Adipocyte (in vitro differentiated cells): ENCODE measurements around the gene PSMD13.
"Not testable (repeated sequence)": the region's sequence is repeated elsewhere in the genome, so short reads cannot be mapped to it uniquely, and the experiment has no call there.

Experiments
- DNase-seq: peaks from one replicate; pipeline ENCODE4 v3.0.0-alpha.2; 2015; ENCODE audit warnings: low read depth
- H3K27me3 ChIP-seq: replicated peaks from 2 replicates; pipeline ENCODE4 v1.7.0; 2013; ENCODE audit warnings: mild to moderate bottlenecking, low read length, moderate library complexity; ENCODE audit not compliant: control insufficient read depth, insufficient read depth
- H3K36me3 ChIP-seq: 2 replicates; pipeline ENCODE4 v1.7.0; 2013; ENCODE audit warnings: low read length, mild to moderate bottlenecking, moderate library complexity; ENCODE audit not compliant: control insufficient read depth, insufficient read depth, severe bottlenecking
- H3K4me1 ChIP-seq: 2 replicates; pipeline ENCODE4 v1.7.0; 2013; ENCODE audit warnings: mild to moderate bottlenecking, low read length, moderate library complexity; ENCODE audit not compliant: control insufficient read depth, insufficient read depth
- H3K4me3 ChIP-seq: 2 replicates; pipeline ENCODE4 v1.7.0; 2013; ENCODE audit warnings: mild to moderate bottlenecking, low read length, moderate library complexity
- H3K9ac ChIP-seq: 2 replicates; pipeline ENCODE4 v1.7.0; 2013; ENCODE audit warnings: mild to moderate bottlenecking, low read length, moderate library complexity
- H3K9me3 ChIP-seq: 2 replicates; pipeline ENCODE4 v1.7.0; 2013; ENCODE audit warnings: mild to moderate bottlenecking, low read length, moderate library complexity; ENCODE audit not compliant: control insufficient read depth

Gene PSMD13

GRCh38 chr11:236774-237767 lies at the start of gene PSMD13:
Gene PSMD13 (plus strand): TSS chr11:236976. CDS start chr11:237050, 74 bp downstream.
- peak; percentile 96 for DNase-seq
- H3K4me3 ChIP-seq, result peak within 1 kb of the TSS; percentile 91
- H3K4me1 ChIP-seq, result peaks cover 15% of the 10 kb centered on the region
- H3K9ac ChIP-seq, result peak within 1 kb of the TSS; percentile 92
- H3K27me3 ChIP-seq, result no peaks in the 10 kb centered on the region
- no peaks in the 10 kb centered on the region for H3K9me3 ChIP-seq
- H3K36me3 ChIP-seq, result peaks cover 20% of the 10 kb centered on the region

DNA sequence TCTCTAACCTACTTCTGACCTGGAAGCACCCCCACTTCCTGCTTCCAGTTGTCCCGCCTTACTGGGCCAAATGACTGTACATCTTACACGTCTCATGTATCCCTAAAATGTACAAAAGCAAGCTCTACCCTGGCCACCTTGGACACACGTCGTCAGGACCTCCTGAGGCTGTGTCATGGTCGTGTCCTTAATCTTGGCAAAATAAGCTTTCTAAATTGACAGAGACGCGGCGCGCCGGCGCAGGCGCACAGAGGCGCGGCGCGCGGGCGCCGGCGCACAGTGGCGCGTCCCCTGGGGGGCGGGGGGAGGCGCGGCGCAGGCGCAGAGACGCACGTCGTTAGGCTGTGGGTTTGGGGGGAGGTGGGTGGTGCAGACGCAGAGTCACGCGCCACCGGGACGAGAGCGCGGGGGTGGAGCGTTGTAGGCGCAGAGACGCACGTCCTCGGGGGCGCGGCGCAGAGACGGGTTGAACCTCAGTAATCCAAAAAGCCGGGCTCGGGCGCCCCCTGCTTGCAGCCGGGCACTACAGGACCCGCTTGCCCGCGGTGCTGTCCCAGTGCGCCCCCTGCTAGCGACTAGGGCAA lies 47.5 kb upstream of the PSMD13 start:
- H3K36me3 ChIP-seq, DNase-seq, H3K9ac ChIP-seq, H3K4me1 ChIP-seq, H3K9me3 ChIP-seq, H3K27me3 ChIP-seq, H3K4me3 ChIP-seq: not testable (repeated sequence)

GRCh38 chr11:189843-190311 lies 46.9 kb upstream of the PSMD13 start:
- H3K4me1 ChIP-seq, DNase-seq, H3K4me3 ChIP-seq, H3K9me3 ChIP-seq, H3K36me3 ChIP-seq, H3K9ac ChIP-seq, H3K27me3 ChIP-seq: not testable (repeated sequence)

- not testable (repeated sequence) for H3K9me3 ChIP-seq, H3K36me3 ChIP-seq, H3K9ac ChIP-seq, H3K4me1 ChIP-seq, H3K4me3 ChIP-seq, H3K27me3 ChIP-seq, DNase-seq
Observed at GRCh38 chr11:190546-190945, 46.2 kb upstream of the PSMD13 start.

- not testable (repeated sequence) for H3K9ac ChIP-seq, H3K9me3 ChIP-seq, DNase-seq, H3K27me3 ChIP-seq, H3K4me3 ChIP-seq, H3K4me1 ChIP-seq, H3K36me3 ChIP-seq
Observed at GRCh38 chr11:191490-192478, 45.0 kb upstream of the PSMD13 start.

DNA sequence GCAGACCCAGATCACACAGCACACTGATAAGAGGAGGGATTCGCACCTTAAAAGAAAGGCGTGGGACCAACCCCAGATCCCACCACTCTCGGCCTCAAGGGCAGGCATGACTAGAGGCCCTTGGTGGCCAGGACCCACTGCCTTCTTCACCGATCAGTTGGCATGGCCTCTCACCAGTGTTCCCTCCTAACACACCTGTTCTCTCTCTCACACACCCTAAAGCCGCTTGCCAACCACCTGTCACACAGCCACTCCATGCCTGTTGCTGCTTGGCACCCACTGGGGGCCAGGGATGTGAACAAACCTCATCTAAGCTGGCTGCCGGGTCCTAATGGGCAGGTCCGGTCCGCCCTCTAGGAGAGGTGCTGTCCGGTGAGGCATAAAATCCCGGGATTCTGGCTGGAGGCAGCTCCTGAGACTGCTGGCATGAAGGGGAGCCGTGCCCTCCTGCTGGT lies 44.1 kb upstream of the PSMD13 start, which contains the start of gene SCGB1C1:
SCGB1C1 (plus strand) TSS at position 405 of the 455 bp plus-strand sequence; CDS start at position 427, 22 bp downstream.
- H3K36me3 ChIP-seq, DNase-seq, H3K4me1 ChIP-seq, H3K9ac ChIP-seq, H3K9me3 ChIP-seq, H3K27me3 ChIP-seq, H3K4me3 ChIP-seq: not testable (repeated sequence)

- H3K27me3 ChIP-seq, H3K36me3 ChIP-seq, DNase-seq, H3K9me3 ChIP-seq, H3K9ac ChIP-seq, H3K4me3 ChIP-seq, H3K4me1 ChIP-seq: not testable (repeated sequence)
Observed at GRCh38 chr11:193481-193880, 43.3 kb upstream of the PSMD13 start.

DNA sequence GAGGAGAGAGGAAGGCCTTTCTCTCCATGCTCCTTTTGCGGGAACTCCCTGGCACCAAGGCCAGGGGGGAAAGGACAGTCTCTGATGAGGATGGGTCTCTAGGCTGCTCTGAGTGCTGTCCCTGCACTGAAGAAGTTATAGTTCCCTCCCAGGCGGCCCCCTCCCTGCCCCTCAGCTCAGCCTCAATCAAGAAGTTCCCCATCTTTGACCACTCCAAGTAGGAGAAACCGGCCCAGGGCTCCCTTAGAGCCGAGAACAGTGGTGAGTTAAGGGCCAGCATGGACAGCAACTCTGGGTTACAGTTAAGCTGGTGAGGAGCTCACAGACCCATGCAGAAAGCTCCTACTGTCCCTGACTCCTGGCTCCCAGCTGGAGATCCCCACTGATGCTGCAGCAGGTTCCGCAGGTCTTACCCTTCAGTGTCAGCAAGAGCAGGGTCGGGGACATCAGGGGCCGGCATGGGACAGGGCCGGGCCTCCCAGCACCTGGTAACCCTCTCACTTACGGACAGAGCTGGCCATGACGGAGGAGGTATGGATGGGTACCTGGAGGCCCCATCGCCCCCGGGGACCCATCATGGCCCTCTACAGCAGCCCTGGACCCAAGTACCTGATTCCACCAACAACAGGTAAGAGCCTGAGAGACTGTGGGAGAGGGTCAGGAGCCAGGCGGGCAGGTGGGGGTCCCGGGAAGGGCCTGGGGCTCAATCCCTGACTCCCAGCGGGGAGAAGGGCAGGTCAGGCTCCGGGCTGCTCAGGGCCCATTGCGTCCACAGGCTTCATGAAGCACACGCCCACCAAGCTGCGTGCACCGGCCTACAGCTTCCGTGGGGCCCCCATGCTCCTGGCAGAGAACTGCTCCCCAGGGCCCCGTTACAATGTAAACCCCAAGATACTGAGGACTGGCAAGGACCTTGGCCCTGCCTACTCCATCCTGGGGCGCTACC lies 39.7 kb upstream of the PSMD13 start:
- Histone ChIP-seq H3K4me1 (no peaks in the 10 kb centered on the region), H3K9ac (no peak overlapping the region), H3K4me3 (no peak overlapping the region), H3K9me3 (no peaks in the 10 kb centered on the region), H3K36me3 (peaks cover 4% of the 10 kb centered on the region), H3K27me3 (no peaks in the 10 kb centered on the region)
- DNase-seq, result no peak

DNA sequence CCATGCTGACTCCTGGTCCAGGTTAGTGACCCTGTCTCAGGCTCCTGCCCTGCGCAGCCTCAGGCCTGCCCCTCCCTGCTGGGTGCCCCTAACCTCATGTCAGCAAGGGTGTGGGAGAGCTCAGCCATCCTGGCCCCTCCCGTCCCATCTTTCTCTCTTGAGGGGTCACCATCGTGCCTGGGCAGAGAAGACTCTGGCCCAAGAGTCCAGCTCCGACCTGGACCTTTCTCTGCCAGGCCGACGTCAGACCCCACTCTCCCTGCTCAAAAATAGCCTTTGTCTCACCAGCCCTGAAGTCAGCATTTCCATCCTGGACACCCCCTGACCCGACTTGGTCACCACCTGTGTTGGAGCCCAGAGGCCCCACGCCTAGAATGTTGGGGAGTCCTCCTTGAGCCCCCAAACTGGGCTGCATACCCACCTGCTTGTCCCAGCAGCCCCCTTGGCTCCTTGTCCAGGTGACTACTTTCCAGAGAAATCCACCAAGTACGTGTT lies 39.0 kb upstream of the PSMD13 start:
- Histone ChIP-seq H3K9me3 (no peaks in the 10 kb centered on the region), H3K9ac (no peak overlapping the region), H3K27me3 (no peaks in the 10 kb centered on the region), H3K4me3 (no peak overlapping the region), H3K36me3 (peaks cover 4% of the 10 kb centered on the region), H3K4me1 (no peaks in the 10 kb centered on the region)
- no peak for DNase-seq
